ENCODE measurements around the gene CUEDC1.
"Not testable (repeated sequence)": the region's sequence is repeated elsewhere in the genome, so short reads cannot be mapped to it uniquely, and the experiment has no call there.

CUEDC1 gene

GRCh38 chr17:57966875-57967274, 11.7 kb upstream of the CUEDC1 start:
- no peak for DNase-seq (ENCODE audit: low read depth)
- H3K4me3 ChIP-seq (ENCODE audit: low read depth, low read length): no peak overlapping the region
- no peak for TF ChIP-seq CTCF (IDR thresholded peaks at IDR 0.05; ENCODE audit: insufficient read depth, low read depth, low read length, missing control alignments)

GRCh38 chr17:57966246-57966645, 11.0 kb upstream of the CUEDC1 start:
- TF ChIP-seq CTCF (IDR thresholded peaks at IDR 0.05; ENCODE audit: insufficient read depth, low read depth, low read length, missing control alignments): no peak
- H3K4me3 ChIP-seq (ENCODE audit: low read depth, low read length): no peak overlapping the region
- no peak for DNase-seq (ENCODE audit: low read depth)

GRCh38 chr17:57965521-57966160, 10.4 kb upstream of the CUEDC1 start:
- DNase-seq (ENCODE audit: low read depth): no peak
- TF ChIP-seq CTCF (IDR thresholded peaks at IDR 0.05; ENCODE audit: insufficient read depth, low read depth, low read length, missing control alignments): no peak
- no peak overlapping the region for H3K4me3 ChIP-seq (ENCODE audit: low read depth, low read length)

- no peak overlapping the region for H3K4me3 ChIP-seq (ENCODE audit: low read depth, low read length)
- DNase-seq (ENCODE audit: low read depth): no peak
- no peak for TF ChIP-seq CTCF (IDR thresholded peaks at IDR 0.05; ENCODE audit: insufficient read depth, low read depth, low read length, missing control alignments)
Observed at GRCh38 chr17:57963149-57963511, 7.9 kb upstream of the CUEDC1 start.

- no peak for DNase-seq (ENCODE audit: low read depth)
Observed at GRCh38 chr17:57962279-57963148, 7.3 kb upstream of the CUEDC1 start.

GRCh38 chr17:57959929-57960328, 4.7 kb upstream of the CUEDC1 start:
- TF ChIP-seq CTCF (IDR thresholded peaks at IDR 0.05; ENCODE audit: insufficient read depth, low read depth, low read length, missing control alignments): no peak
- no peak overlapping the region for H3K4me3 ChIP-seq (ENCODE audit: low read depth, low read length)
- no peak for DNase-seq (ENCODE audit: low read depth)

More at GRCh38 chr17:57962279-57963148, 7.3 kb upstream of the CUEDC1 start:
- H3K4me3 ChIP-seq (ENCODE audit: low read depth, low read length): no peak overlapping the region
- TF ChIP-seq CTCF (IDR thresholded peaks at IDR 0.05; ENCODE audit: insufficient read depth, low read depth, low read length, missing control alignments): no peak

GRCh38 chr17:57958391-57958790, 3.2 kb upstream of the CUEDC1 start:
- not testable (repeated sequence) for H3K4me3 ChIP-seq (ENCODE audit: low read depth, low read length); DNase-seq (ENCODE audit: low read depth)
